Right atrium auricular region (tissue), 2 donors: ENCODE measurements around the gene NIN. TPM values are rescaled to one million over a fixed set of nuclear protein-coding genes. Genes with fewer than 3 reads are reported as not detected.
"Not testable (repeated sequence)": the region's sequence is repeated elsewhere in the genome, so short reads cannot be mapped to it uniquely, and the experiment has no call there.

Experiments used
- DNase-seq: peaks from one replicate; pipeline ENCODE4 v3.0.0-alpha.2; 2019; ENCODE audit warnings: low spot score
- H3K27ac ChIP-seq, 2 donors: fragments of 200-600 bp; sonication (generic); 1 replicate in 1 of 2; 2 replicates in 1 of 2; pipeline ENCODE4 v1.5.1; 2016 to 2019
- H3K27me3 ChIP-seq, 2 donors: fragments of 200-600 bp; sonication (generic); one replicate each; pipeline versions ENCODE4 v1.5.1 to v1.6.0; 2017 to 2019
- H3K36me3 ChIP-seq: fragments of 200-600 bp; sonication (generic); one replicate; pipeline ENCODE4 v1.5.1; 2016
- H3K4me1 ChIP-seq, 2 donors: fragments of 200-600 bp; sonication (generic); one replicate each; pipeline versions ENCODE4 v1.5.1 to v1.6.0; 2017 to 2019
- H3K4me3 ChIP-seq, 2 donors: fragments of 200-600 bp; sonication (generic); 1 replicate in 1 of 2; 2 replicates in 1 of 2; pipeline ENCODE4 v1.5.1; 2017 to 2019; ENCODE audit warnings: mild to moderate bottlenecking in 1 of 2, moderate library complexity in 1 of 2
- H3K9me3 ChIP-seq, 2 donors: fragments of 200-600 bp; sonication (generic); one replicate each; pipeline ENCODE4 v1.5.1; 2019
- total RNA-seq, 2 donors: library from RNA; depleted of rRNA; stranded (reverse); fragments of >200 nt; gene quantifications; one replicate each; pipeline ENCODE4 v1.1.0, GENCODE V29; 2016
- TF ChIP-seq, protein P1 (sequence below), 2 donors: fragments of 200-600 bp; sonication (generic); IDR thresholded peaks; one replicate each; pipeline ENCODE4 v1.5.1; 2019; ENCODE audit warnings: antibody characterized with exemption in 2 of 2

Gene NIN
- total RNA-seq, 2 donors from 2014 or later, result 30.1 to 49.7 TPM

DNA sequence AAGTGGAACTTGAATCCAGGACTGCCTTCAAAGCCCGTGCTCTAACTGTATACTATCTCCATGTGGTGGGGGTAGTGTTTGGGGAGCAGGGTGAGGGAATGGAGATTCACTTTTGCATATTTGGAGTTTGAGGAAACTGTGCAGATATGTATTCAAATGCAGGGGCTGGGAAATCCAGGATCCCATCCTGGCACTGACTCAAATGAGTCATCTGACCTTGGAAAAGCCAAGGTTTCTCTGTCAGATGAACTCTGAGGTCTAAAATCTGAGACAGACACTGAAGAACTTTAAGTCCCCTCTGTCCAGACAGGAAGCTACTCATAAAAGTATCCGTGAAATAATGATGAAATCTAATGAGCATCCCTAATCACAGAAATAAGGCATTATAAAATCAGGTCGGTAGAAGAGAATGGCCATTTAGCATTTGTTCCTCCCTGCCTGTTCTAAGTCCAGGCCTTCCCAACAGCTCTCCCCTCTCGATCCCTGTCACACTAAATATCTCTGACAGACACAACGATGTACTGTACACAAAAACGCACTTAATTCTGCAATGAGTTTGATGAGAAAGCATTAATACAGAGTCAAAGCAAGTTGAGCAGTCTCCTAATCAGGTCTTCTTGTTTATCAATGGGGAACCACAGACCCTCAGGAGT, 14.4 kb downstream of the NIN start:
- no peaks in the 10 kb centered on the region for H3K36me3 ChIP-seq
- H3K9me3 ChIP-seq, result no peaks in the 10 kb centered on the region
- H3K4me3 ChIP-seq, result no peak overlapping the region
- TF ChIP-seq, protein P1, sequence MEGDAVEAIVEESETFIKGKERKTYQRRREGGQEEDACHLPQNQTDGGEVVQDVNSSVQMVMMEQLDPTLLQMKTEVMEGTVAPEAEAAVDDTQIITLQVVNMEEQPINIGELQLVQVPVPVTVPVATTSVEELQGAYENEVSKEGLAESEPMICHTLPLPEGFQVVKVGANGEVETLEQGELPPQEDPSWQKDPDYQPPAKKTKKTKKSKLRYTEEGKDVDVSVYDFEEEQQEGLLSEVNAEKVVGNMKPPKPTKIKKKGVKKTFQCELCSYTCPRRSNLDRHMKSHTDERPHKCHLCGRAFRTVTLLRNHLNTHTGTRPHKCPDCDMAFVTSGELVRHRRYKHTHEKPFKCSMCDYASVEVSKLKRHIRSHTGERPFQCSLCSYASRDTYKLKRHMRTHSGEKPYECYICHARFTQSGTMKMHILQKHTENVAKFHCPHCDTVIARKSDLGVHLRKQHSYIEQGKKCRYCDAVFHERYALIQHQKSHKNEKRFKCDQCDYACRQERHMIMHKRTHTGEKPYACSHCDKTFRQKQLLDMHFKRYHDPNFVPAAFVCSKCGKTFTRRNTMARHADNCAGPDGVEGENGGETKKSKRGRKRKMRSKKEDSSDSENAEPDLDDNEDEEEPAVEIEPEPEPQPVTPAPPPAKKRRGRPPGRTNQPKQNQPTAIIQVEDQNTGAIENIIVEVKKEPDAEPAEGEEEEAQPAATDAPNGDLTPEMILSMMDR (IDR thresholded peaks at IDR 0.05), result no peak
- H3K4me1 ChIP-seq, result peaks cover 0 to 13% of the 10 kb centered on the region in 2 donors
- H3K27ac ChIP-seq, result no peak overlapping the region
- no peaks in the 10 kb centered on the region for H3K27me3 ChIP-seq
- DNase-seq, result no peak

DNA sequence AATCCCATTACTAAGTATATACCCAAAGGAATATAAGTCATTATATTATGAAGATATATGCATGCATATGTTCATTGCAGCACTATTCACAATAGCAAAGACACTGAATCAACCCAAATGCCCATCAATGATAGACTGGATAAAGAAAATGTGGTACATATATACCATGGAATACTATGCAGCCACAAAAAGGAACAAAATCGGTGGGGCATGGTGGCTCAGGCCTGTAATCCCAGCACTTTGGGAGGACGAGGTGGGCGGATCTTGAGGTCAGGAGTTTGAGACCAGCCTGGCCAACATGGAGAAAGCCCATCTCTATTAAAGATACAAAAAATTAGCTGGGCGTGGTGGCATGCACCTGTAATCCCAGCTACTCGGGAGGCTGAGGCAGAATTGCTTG, 15.4 kb downstream of the NIN start:
- H3K4me3 ChIP-seq, H3K27ac ChIP-seq, H3K36me3 ChIP-seq, H3K9me3 ChIP-seq, DNase-seq, H3K27me3 ChIP-seq: not testable (repeated sequence)
- H3K4me1 ChIP-seq, result peaks cover 0 to 11% of the 10 kb centered on the region in 2 donors

DNA sequence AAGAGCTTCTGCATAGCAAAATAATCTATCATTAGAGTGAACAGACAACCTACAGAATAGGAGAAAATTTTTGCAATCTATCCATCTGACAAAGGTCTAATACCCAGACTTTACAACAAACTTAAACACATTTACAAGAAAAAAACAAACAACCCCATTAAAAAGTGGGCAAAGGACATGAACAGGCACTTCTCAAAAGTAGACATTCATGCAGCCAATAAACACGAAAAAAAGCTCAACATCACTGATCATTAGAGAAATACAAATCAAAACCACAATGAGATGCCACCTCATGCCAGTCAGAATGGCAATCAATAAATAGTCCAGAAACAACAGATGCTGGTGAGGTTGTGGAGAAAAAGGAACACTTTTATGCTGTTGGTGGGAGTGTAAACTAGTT, 15.9 kb downstream of the NIN start:
- H3K4me1 ChIP-seq, result peaks cover 0 to 11% of the 10 kb centered on the region in 2 donors

DNA sequence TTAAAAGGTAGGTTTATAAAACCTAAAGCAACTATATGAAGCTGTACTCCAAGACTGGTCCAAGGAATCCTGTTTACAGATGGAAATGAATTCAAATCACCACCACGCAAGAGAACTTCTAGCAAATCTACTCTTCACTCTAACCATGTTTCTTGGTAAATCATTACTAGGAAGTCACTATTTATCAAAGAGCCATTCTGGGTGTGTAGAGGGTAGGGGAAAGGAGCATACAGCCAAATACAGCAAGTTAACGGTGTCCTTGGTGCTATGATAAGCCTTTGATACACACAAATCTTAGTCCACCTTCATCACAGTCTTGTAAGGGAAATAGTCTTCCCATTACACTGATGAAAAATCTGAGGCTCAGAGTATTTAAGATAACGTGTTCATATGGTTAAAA, 16.8 kb downstream of the NIN start:
- Histone ChIP-seq H3K4me3 (no peak overlapping the region), H3K9me3 (no peaks in the 10 kb centered on the region), H3K36me3 (no peaks in the 10 kb centered on the region), H3K4me1 (peaks cover 0 to 11% of the 10 kb centered on the region in 2 donors), H3K27ac (no peak overlapping the region), H3K27me3 (no peaks in the 10 kb centered on the region)
- DNase-seq, result no peak
- TF ChIP-seq, protein P1 (IDR thresholded peaks at IDR 0.05), result no peak

More for the DNA sequence above, 15.9 kb downstream of the NIN start:
- not testable (repeated sequence) for H3K4me3 ChIP-seq, H3K27ac ChIP-seq, H3K36me3 ChIP-seq, H3K9me3 ChIP-seq, DNase-seq, H3K27me3 ChIP-seq

DNA sequence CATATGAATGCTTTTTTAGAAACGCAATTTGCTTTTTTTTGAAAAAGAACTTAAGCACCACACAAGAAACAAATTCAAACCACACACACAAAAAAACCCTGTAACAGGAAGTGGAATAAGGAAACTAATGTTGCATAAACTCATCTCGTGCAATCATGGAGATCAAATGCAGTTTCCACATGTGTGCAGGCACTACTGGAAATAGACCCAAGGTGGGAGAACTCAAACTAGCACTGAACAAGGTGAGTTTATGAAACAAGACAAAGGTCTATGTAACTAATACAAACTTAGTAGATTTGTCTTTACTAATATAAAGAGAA, 17.5 kb downstream of the NIN start:
- Histone ChIP-seq H3K36me3 (no peaks in the 10 kb centered on the region), H3K27ac (no peak overlapping the region), H3K4me1 (peaks cover 0 to 11% of the 10 kb centered on the region in 2 donors), H3K27me3 (no peaks in the 10 kb centered on the region), H3K9me3 (no peaks in the 10 kb centered on the region), H3K4me3 (no peak overlapping the region)
- DNase-seq, result no peak
- TF ChIP-seq, protein P1 (IDR thresholded peaks at IDR 0.05), result no peak

DNA sequence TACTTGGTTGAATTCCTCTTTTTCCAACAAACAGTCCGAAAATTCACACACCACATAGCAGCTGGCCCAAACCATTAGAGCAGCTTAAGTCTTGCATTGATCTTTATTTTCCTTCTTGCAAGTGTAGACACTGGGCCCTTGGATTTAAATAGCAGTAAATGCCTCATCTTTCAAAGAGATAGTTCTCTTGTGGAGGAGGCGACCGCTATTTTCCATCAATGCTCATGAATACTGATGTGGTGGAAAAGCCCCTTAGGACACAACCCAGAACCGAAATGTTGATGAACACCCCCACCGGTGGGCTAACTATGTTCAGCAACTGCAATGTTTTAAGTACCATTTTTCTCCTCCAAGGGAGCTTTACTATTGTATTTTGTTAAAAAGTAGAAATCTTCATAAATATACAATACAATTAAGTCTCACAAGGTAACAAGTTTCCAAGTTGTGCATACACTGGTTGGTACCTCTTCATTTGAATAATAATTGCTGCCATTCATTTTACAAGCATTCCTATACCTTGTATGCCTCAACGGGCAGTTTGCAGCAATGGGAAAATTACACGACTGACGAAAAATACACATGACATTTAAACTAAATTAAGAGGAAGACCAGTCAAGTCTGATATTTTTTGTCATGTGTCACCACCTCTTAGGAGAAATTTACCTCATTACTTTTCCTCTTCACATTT, 18.0 kb downstream of the NIN start:
- DNase-seq, result no peak
- no peaks in the 10 kb centered on the region for H3K9me3 ChIP-seq
- TF ChIP-seq, protein P1 (IDR thresholded peaks at IDR 0.05), result no peak

DNA sequence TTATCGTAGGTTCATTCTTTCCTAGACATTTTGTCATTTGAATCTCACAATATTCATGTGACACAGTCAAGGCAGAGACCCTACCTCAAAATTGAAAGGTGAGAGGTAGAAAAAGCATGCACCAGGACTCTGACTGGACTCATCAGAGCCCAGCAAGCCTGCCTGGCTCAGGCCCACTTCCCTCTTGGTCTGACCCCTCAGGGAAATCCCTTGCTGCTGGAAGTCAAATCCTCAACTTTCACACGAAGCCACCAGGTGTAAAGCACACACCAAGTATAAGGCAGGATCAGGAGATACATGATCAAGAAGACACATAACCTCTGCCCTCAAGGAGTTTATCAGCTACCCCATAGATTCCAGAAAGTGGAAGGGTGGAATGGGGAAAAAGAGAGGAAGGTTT, 18.8 kb downstream of the NIN start:
- no peak overlapping the region for H3K27ac ChIP-seq
- no peaks in the 10 kb centered on the region for H3K9me3 ChIP-seq
- peaks cover 0 to 11% of the 10 kb centered on the region in 2 donors for H3K4me1 ChIP-seq
- DNase-seq, result no peak
- no peaks in the 10 kb centered on the region for H3K36me3 ChIP-seq
- H3K27me3 ChIP-seq, result no peaks in the 10 kb centered on the region
- H3K4me3 ChIP-seq, result no peak overlapping the region
- TF ChIP-seq, protein P1 (IDR thresholded peaks at IDR 0.05), result no peak

More for the DNA sequence above, 18.0 kb downstream of the NIN start:
- Histone ChIP-seq H3K27me3 (no peaks in the 10 kb centered on the region), H3K4me1 (peaks cover 0 to 11% of the 10 kb centered on the region in 2 donors), H3K27ac (no peak overlapping the region), H3K36me3 (no peaks in the 10 kb centered on the region), H3K4me3 (no peak overlapping the region)
